ENCODE measurements around the gene DUSP18.
"Not testable (repeated sequence)": the region's sequence is repeated elsewhere in the genome, so short reads cannot be mapped to it uniquely, and the experiment has no call there.

The DUSP18 gene

GRCh38 chr22:30667494-30668385 lies at the start of gene DUSP18:
Gene DUSP18 (minus strand): TSS chr22:30667875. CDS start chr22:30664003, 3,872 bp downstream.
- DNase-seq (ENCODE audit: low read depth, low spot score): peak; percentile 73

GRCh38 chr22:30714062-30714461 lies 46.4 kb upstream of the DUSP18 start:
- DNase-seq (ENCODE audit: low read depth, low spot score): no peak

- DNase-seq (ENCODE audit: low read depth, low spot score): no peak
Measured at GRCh38 chr22:30712094-30712493, 44.4 kb upstream of the DUSP18 start.

- not testable (repeated sequence) for DNase-seq (ENCODE audit: low read depth, low spot score)
Measured at GRCh38 chr22:30709980-30710379, 42.3 kb upstream of the DUSP18 start.

- no peak for DNase-seq (ENCODE audit: low read depth, low spot score)
Measured at GRCh38 chr22:30705710-30706651, 38.3 kb upstream of the DUSP18 start.

- no peak for DNase-seq (ENCODE audit: low read depth, low spot score)
Measured at GRCh38 chr22:30704978-30705377, 37.3 kb upstream of the DUSP18 start.

GRCh38 chr22:30702856-30703255 lies 35.2 kb upstream of the DUSP18 start:
- no peak for DNase-seq (ENCODE audit: low read depth, low spot score)

GRCh38 chr22:30701872-30702271 lies 34.2 kb upstream of the DUSP18 start:
- no peak for DNase-seq (ENCODE audit: low read depth, low spot score)

GRCh38 chr22:30697975-30698374 lies 30.3 kb upstream of the DUSP18 start:
- DNase-seq (ENCODE audit: low read depth, low spot score): no peak

- no peak for DNase-seq (ENCODE audit: low read depth, low spot score)
Measured at GRCh38 chr22:30695871-30696655, 28.4 kb upstream of the DUSP18 start.

- no peak for DNase-seq (ENCODE audit: low read depth, low spot score)
Measured at GRCh38 chr22:30695351-30695851, 27.7 kb upstream of the DUSP18 start.

- no peak for DNase-seq (ENCODE audit: low read depth, low spot score)
Measured at GRCh38 chr22:30694640-30695350, 27.1 kb upstream of the DUSP18 start, which contains the start of gene OSBP2. Gene OSBP2 (plus strand): TSS chr22:30694874. CDS start chr22:30694910, 36 bp downstream.

- DNase-seq (ENCODE audit: low read depth, low spot score): no peak
Measured at GRCh38 chr22:30694171-30694639, 26.5 kb upstream of the DUSP18 start.

GRCh38 chr22:30691204-30691603 lies 23.5 kb upstream of the DUSP18 start:
- no peak for DNase-seq (ENCODE audit: low read depth, low spot score)

- DNase-seq (ENCODE audit: low read depth, low spot score): no peak
Measured at GRCh38 chr22:30689622-30690021, 21.9 kb upstream of the DUSP18 start.

- DNase-seq (ENCODE audit: low read depth, low spot score): no peak
Measured at GRCh38 chr22:30687358-30687757, 19.7 kb upstream of the DUSP18 start.

GRCh38 chr22:30685178-30685577 lies 17.5 kb upstream of the DUSP18 start:
- no peak for DNase-seq (ENCODE audit: low read depth, low spot score)

GRCh38 chr22:30681831-30682230 lies 14.2 kb upstream of the DUSP18 start:
- no peak for DNase-seq (ENCODE audit: low read depth, low spot score)

GRCh38 chr22:30680991-30681770 lies 13.5 kb upstream of the DUSP18 start:
- DNase-seq (ENCODE audit: low read depth, low spot score): no peak

Data from iPS DF 19.7 (cell line).